HG03175 (cell line): ENCODE measurements around the gene APLNR.

Experiments used
- ATAC-seq: cut with Tn5 transposase; IDR thresholded peaks from one replicate; pipeline ENCODE4 v1.9.1; 2021; ENCODE audit warnings: mild to moderate bottlenecking, moderate library complexity; ENCODE audit not compliant: unreplicated experiment

The APLNR gene

GRCh38 chr11:57219021-57219627 is 17.9 kb downstream of the APLNR start:
- no peak for ATAC-seq

GRCh38 chr11:57217053-57217452 is 20.0 kb downstream of the APLNR start:
- ATAC-seq, result no peak

DNA sequence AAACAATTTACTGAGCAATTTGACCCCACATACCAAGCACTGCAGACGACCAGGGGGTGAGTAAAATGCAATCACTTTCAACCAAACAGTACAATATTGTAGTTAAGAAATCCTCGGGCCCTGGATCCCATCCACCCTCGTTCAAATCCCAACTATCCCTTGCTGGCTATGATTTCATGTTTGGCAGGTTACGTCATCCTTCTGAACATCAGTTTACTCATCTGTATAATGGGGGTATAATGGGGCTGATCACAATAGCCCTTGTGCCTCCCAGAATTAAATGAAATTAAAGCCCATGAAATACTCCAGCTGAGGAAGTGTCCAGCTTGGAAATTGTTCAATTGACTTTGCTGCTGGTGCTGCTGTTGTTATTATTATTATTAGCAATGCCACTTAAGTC is 20.6 kb downstream of the APLNR start:
- ATAC-seq, result no peak

DNA sequence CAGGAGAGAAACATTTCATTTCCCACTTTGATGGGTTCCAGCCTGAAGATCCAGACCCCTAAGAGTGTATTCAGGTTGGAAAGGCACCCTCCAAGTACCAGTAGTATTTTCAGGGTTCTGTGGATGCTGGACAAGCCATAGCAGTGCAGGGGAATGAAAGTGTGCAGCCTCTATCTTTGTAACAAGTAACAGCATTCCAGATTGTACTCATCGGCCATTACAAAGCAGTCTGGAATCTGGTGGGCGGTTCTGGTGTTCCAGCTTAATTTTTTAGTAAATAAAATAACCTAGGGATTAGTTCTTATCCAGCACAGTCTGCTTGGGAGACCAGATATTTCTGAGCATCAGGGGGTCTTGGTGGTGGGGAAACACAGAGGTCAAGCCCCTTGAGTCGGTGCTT is 22.6 kb downstream of the APLNR start:
- ATAC-seq, result no peak

- ATAC-seq, result no peak
Observed at GRCh38 chr11:57214098-57214417, 23.0 kb downstream of the APLNR start.

- ATAC-seq, result no peak
Observed at GRCh38 chr11:57213342-57214097, 23.5 kb downstream of the APLNR start.

DNA sequence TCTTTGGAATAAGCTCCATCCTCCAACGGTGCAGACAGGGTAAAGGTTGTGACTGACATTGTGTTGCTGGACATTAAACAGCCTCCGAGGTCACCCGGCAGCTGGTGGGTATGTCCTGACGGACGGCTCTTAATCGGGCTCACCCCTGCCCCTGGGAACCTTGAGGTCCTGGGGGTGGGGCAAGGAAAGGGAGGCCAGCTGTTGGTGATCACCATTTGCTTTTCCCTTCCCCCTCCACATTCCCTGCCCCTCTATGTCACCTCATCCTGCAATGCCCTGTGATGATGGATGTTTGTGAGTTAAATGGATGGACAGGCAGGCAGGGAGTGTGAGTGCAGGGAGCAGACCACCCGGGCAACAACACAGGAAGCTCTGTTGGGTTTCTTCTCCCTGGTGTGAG is 26.3 kb downstream of the APLNR start:
- ATAC-seq, result no peak

GRCh38 chr11:57207168-57207567 is 29.9 kb downstream of the APLNR start:
- ATAC-seq, result no peak

GRCh38 chr11:57205041-57205641 is 31.9 kb downstream of the APLNR start:
- no peak for ATAC-seq

DNA sequence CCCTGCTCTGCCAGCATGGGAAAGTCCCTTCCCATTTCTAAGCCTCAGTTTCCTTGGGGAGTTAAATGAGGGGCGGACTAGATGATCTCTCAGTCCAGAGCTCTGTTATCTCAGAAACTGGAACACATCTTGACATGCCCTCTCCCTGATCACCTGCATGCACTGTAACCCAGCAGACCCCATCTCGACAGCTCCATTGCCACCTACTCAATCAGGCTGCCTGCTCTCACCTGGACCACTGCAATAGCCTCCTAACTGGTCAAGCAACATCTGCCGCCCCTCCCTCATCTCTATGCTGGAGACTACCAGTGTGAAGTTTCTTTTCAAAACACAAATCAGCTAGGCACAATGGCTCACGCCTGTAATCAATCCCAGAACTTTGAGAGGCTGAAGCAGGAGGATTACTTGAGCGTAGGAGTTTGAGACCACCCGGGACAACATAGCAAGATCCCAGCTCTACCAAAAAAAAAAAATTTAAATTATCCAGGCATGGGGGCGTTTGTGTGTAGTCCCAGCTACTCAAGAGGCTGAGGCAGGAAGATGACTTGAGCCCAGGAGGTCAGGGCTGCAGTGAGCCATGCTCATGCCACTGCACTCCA is 33.1 kb downstream of the APLNR start:
- no peak for ATAC-seq

DNA sequence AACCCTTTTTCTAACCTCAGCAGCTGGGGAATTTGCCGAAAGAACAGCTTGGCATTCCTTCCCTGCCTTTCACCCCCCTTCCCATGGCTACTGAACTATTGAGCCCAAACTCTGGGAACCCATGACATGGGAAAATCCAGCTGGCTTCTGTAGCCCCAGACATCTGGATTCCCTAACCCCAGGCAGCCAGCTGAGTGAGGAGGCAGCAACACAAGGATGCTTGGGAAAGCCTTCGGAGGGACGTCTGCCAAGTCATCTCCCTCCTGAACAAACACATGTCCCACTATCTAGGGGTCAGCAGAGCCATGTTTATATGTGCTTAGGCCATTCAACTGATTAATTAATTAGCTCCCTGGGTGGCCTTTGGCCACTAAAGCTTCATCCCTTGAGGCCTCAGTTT is 33.7 kb downstream of the APLNR start:
- ATAC-seq, result no peak

DNA sequence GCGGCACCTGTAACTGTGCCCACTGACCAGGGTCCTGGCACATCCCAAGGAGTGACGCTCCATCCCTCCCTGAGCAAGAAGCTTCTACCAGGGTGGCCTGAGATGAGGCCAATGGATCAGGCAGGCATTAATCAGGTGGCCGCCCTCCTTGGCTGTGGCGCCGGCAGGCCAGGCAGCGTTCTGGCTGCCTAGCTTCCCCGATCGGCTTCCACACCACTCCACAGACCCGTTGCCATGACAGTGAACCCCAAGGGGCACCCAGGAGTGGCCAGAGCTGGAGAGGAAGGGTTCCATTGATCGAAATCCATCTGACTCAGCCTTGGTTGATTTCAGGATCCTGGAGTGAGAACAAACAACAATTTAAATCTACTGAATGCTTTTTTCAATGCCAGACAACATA is 34.8 kb downstream of the APLNR start:
- ATAC-seq, result no peak

GRCh38 chr11:57200917-57201316 is 36.1 kb downstream of the APLNR start:
- ATAC-seq, result no peak

DNA sequence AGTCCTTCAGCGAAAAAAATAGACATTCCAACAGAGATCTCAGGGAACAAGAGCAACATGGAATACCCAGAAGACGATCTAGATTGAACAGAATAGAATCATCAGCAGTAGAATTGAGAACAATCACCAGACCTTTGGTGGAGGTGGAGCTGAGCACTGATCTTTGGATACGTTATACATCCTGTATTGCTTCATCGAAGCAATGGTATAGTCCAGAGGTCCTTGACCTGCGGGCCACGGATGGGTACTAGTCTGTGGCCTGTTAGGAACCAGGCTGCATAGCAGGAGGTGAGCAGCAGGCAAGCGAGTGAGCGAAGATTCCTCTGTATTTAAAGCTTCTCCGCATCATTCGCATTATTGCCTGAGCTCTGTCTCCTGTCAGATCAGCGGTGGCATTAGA is 37.7 kb downstream of the APLNR start:
- ATAC-seq, result no peak

DNA sequence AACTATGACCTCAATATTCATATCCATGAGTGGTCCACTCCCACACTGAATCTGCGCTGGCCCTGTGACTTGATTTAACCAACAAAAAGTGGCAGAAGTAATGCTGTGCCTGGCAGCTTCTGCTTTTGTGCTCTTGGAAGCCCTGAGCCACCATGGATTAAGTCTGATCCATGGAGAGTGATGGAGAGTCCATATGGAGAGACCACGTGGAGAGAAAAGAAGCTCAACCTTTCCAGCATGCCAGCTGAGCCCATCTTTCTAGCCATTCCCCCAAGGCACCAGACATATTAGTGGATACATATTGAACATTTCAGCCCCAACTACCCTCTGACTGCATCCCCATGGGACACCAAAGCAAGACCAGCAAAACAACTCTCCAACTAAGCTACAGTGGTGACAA is 39.3 kb downstream of the APLNR start:
- no peak for ATAC-seq

DNA sequence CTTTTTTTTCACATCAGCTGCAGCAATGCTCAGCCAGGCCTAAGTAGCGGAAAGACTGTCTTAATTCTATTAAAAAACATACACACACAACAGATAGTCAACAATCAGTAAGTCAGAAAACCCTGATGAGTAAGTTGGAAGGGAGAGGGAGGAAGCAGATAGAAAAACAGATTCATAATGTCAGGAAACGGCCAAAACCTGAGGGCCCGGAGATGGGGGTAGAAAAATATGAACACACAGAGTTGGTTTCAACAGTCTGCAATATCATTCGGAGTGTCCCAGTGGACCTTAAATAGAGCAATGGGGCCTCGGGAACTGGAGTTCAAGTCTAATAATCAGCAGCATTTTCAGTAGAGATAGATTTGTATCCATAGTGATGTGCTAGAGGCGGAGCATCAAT is 40.5 kb downstream of the APLNR start:
- ATAC-seq, result no peak

DNA sequence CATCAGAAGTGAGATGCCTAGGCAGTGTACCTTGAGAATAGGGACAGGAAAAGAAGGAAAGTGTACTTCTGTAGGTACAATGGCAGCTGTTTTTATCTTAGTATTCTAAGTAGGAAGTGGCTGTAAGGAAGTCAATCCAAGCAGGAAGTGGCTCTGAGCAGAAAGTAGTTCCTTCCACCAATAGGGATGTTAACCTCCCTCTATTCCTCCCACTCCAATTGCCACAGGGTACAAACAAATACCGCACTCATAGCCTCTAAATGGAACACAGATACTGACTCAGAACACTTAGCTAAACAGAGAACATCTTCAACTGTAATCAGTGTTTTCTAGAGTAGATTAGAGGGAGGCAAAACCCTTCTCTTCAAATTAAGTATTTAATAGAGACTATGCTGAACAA is 44.7 kb downstream of the APLNR start:
- ATAC-seq, result no peak

GRCh38 chr11:57191311-57192219 is 45.5 kb downstream of the APLNR start:
- ATAC-seq, result no peak

DNA sequence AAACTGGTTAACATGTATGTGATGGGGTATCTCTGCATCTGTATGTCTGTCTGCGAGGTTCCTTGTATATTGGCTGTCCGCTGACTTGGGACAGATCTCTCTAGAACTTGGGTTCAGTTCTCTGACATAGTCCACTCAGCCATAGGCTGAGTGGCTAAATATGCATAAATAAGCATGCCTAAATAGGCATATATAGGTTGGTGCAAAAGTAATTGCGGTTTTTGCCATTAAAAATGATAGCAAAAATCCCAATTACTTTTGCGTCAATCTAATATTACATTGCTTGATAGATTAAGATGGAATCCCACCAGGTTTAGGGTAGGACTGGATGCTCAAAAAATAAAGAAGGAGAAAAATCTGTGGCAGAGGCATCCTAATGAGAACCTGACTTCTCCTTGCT is 46.5 kb downstream of the APLNR start:
- no peak for ATAC-seq
